K562 treated with DMSO at 1 percent for 4 hours (cell line): ENCODE measurements around the gene C1QTNF3. TPM values are rescaled to one million over a fixed set of nuclear protein-coding genes. Genes with fewer than 3 reads are reported as not detected.

Experiments used
- total RNA-seq: library from RNA; unstranded; fragments of 300-600 nt; gene quantifications from 2 replicates; pipeline ENCODE4 v1.2.3, GENCODE V29; 2022; ENCODE audit not compliant: insufficient read depth

C1QTNF3 gene, protein sequence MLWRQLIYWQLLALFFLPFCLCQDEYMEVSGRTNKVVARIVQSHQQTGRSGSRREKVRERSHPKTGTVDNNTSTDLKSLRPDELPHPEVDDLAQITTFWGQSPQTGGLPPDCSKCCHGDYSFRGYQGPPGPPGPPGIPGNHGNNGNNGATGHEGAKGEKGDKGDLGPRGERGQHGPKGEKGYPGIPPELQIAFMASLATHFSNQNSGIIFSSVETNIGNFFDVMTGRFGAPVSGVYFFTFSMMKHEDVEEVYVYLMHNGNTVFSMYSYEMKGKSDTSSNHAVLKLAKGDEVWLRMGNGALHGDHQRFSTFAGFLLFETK
- total RNA-seq, result 1.8 TPM in 1 of 2 replicates, not detected in the other

DNA sequence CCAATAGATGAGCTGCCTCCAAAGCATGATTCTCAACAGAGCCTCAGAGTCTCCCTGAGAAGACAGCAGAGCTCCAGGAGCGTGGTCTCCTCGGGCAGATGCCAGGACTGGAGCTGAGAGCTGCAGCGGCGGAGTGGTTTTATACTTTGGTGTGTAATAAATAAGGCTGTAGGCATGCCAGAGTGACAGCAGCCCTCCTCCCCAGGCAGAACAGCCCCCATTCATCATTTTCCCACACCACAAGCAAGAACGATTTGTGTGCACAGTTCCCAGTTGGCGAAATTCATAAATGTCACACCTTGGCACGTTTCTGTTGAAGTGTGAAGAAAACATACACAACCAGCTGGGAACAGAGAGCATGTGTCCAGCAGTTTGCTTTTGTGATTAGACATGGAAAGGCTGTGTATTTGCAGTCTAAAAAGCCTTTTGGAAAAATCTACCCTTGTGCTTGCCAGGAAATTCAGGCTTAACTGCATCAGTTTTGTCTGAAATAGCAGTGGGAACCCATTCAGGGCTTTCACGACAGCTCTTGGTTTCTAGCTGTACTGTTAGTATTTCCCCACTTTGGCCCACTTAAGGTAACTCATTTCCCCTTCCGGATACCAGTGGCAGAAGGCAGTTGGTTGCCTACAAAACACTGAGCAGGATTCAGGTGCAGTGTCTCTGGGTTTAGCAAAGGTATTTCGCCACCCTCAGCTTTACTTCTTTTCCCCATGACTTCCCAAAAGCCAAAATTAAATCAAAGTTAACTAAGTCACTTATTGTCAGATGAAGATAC, at the start of gene C1QTNF3:
Gene C1QTNF3 (minus strand): TSS at position 115 of the 778 bp plus-strand sequence. CDS start 88 bp downstream, at position 27.

DNA sequence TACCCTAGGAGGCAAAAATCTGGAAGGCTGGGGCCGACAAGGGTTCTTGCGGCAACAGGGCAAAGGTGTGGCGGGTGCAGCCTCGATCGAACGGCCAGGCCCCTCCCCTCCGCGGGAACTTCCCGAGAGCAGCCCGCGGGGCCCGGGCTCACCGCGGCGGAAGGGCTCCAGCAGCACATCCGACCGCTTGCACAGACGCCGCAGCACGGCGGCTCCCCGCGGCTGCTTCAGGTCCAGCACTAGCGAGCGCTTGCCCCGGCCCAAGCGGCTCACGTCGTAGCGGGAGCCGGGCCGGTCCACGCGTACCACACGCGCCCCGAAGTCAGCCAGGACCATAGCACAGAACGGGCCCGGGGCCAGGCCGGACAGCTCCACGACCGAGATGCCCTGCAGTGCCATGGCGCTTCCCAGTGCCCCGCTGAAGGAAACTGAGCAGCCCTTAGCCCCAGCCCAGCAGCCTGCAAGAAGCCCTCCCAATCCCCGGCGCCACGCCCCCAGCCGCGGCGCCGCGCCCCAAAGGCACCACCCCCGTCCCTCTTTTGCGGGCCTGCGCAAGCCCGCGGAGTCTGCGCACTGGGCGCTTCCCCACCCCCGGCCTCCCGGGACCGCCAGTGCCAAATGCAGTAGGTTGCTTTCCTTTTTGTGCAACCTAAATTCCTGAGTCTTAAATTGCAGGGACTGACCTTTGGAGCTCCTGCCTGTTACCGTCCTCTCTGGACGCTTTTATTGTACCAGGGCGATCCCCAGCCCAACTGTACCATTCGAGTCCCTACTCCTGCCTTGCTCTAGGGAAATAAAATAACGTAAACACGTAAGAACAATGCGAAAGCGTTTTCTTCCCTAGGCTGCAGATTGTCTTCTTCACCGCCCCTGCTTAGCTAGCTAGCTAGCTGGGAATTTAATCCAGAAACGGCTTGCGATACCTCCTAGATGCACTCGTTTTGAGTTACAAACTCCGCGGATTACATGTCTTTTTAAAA, 35.1 kb downstream of the C1QTNF3 start, which contains the start of gene AMACR:
Gene AMACR (minus strand): TSS at position 430 of the 980 bp plus-strand sequence. CDS start 31 bp downstream, at position 399.

GRCh38 chr5:33984671-33985124, 58.3 kb downstream of the C1QTNF3 start, which contains the start of gene SLC45A2:
SLC45A2 (minus strand) TSS chr5:33984693; CDS start chr5:33984583, 110 bp downstream.

Other genes starting within 250 kb of the C1QTNF3 start
- not detected in 2 replicates for gene ADAMTS12, start 151.2 kb downstream of the C1QTNF3 start, total RNA-seq
- not detected in 2 replicates for gene RXFP3, start 106.8 kb downstream of the C1QTNF3 start, total RNA-seq
- 1.1 TPM in 1 of 2 replicates, not detected in the other for gene SLC45A2, start 58.5 kb downstream of the C1QTNF3 start, total RNA-seq
- gene AMACR, start 35.2 kb downstream of the C1QTNF3 start, total RNA-seq, result 1.8 and 2.3 TPM in 2 replicates